Camera-type eye (tissue), 1 donor: Measurements from ENCODE around the gene SHF. TPM values are rescaled to one million over a fixed set of nuclear protein-coding genes. Genes with fewer than 3 reads are reported as not detected.

ENCODE experiments used
- total RNA-seq: library from RNA; depleted of rRNA; stranded (reverse); fragments of >200 nt; gene quantifications from one replicate; pipeline ENCODE4 v1.2.3, GENCODE V29; 2014

Gene SHF, protein sequence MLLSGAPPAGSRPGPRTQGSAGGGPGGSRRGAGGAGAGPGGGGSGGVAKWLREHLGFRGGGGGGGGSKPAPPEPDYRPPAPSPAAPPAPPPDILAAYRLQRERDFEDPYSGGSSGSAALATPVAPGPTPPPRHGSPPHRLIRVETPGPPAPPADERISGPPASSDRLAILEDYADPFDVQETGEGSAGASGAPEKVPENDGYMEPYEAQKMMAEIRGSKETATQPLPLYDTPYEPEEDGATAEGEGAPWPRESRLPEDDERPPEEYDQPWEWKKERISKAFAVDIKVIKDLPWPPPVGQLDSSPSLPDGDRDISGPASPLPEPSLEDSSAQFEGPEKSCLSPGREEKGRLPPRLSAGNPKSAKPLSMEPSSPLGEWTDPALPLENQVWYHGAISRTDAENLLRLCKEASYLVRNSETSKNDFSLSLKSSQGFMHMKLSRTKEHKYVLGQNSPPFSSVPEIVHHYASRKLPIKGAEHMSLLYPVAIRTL
- 40.8 TPM for total RNA-seq

DNA sequence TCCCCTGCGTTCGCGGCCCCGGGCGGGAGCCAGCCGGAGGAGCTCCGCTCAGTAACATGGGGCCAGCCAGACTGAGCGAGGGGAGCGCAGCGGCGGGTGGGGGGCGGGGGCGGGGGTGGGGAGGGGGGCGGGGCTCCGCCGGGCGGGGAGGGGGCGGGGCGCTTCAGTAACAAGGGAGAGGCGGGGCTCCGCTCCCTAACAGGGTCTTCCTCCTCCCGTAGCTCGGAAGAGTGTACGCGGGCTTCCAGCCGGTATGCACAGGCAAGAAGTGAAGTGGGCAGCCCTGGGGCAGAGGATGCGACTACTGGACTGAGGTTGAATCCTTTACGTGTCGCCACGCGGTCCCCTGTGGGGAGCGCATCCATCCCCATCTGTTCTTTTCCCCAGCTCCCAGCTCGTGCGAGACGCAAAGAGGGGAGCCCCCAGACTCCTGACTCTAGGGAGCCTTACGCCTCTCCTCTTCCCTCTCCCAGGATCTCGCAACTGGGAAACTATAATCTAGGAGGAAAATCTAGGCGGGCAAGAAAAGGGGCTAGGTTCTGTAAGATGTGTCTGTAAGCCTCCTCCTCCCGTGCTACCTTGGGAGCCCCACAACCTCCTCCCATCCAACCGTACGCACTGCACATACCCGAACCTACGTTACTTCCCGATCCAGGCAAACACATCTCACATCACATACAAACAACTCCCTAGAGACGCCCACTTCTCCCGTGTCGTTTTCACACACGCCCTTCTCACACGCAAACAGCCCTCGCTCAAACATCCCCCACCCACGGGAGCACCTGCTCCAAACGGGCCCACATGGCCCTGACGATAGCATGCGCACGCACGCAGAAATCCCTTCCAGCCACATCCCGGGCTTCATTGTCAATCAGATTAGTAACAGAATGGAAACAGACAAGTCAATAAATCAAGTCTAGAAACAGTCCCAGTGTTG, at the start of gene SHF:
TSS of gene SHF (minus strand) at position 73 of the 937 bp plus-strand sequence. CDS start at position 58, 15 bp downstream.

DNA sequence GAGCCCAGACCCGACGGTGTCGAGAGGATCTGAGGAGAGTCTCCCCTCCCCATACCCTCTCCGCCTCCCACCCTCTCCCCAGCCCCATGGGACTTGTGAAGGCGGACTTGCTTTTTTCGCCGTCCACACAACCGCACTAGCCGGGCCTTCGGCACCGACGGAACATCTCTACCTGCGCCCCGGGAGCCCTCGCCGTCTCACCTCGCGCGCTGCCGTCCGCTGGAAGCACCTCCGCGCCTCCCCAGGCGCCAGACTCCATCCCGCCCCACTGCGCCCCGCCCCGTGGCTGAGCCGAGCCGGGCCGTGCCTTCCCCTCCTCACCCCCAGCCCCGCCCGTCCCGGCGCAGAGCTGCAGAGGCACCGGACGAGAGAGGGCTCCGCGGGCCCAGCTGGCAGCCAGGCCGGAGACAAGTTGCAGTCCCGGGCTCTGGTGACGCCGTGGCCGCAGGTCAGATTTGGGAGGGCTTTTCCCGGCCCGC, 58.1 kb downstream of the SHF start, which contains the start of the genes DUOX1 and DUOXA1:
TSS of gene DUOX1 (plus strand) at position 344 of the 479 bp plus-strand sequence. CDS start 1,973 bp downstream, outside the sequence.
TSS of gene DUOXA1 (minus strand) at position 229 of the 479 bp plus-strand sequence. CDS start 6,865 bp downstream, outside the sequence.

Other genes with a start within 250 kb of the SHF start
- gene TERB2, start 231.3 kb downstream of the SHF start, total RNA-seq = not detected
- 25.8 TPM for gene SORD, start 164.8 kb downstream of the SHF start, total RNA-seq
- 0.11 TPM for gene DUOX2, start 73.8 kb downstream of the SHF start, total RNA-seq
- not detected for gene DUOXA2, start 73.6 kb downstream of the SHF start, total RNA-seq
- 2.0 TPM for gene DUOXA1, start 58.1 kb downstream of the SHF start, total RNA-seq
- 2.0 TPM for gene DUOX1, start 58.0 kb downstream of the SHF start, total RNA-seq
- not detected for gene SLC28A2, start 64.3 kb upstream of the SHF start, total RNA-seq
- 49.4 TPM for gene GATM, start 190.6 kb upstream of the SHF start, total RNA-seq